ENCODE data around the gene MPL.

Gene MPL

DNA sequence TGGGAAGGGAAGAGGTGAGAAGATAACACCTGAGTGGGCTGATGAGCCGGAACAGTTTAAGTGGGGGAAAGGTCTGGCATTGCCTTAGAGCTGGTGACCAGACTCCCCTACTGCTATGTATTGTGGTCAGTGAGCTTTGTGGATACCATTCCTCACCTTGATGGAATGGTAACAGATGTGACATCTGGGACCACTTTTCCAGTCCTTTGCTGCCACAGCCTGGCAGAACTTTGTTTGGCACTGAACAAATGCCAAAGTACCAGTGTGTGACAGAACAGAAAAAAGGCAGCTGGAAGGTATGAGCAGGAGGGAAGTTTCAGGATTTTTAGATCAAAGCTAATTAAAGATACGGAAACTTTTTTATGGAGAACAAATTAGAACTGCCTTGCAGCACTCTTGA lies 45.8 kb downstream of the MPL start:
- Histone ChIP-seq H3K4me3 (IDR thresholded peaks at IDR 0.05; ENCODE audit: insufficient read depth, low read depth, low read length) (no peak overlapping the region), H3K4me2 (no peak overlapping the region)

DNA sequence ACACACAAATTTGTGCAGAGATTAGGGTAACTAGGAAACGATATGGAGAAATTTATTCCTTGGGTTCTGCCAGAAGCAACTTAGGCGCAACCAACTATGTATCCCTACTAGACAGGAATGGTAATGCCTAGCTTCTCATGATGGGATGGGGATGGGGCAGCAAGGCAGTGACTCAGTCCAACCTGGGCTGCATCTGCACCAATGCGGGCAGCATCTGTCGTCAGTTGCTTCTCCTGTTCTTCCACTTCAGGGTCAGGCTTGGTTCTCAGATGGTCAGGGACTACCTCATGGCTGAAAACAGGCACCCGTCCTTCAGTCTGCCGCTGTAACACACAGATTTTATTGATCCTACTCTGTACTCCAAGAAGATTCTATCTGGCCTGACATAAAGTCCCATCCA lies 49.1 kb downstream of the MPL start:
- no peaks in the 10 kb centered on the region for H4K20me1 ChIP-seq (ENCODE audit: insufficient read depth)
- H3K27me3 ChIP-seq (ENCODE audit: insufficient read depth, low read depth), result no peaks in the 10 kb centered on the region
- no peaks in the 10 kb centered on the region; the same call in 1 of the 2 replicates for H3K36me3 ChIP-seq (ENCODE audit: insufficient read depth)
- H3K4me1 ChIP-seq (ENCODE audit: low read depth, poor library complexity, severe bottlenecking), result peaks cover 19% of the 10 kb centered on the region
- TF ChIP-seq, protein P1, sequence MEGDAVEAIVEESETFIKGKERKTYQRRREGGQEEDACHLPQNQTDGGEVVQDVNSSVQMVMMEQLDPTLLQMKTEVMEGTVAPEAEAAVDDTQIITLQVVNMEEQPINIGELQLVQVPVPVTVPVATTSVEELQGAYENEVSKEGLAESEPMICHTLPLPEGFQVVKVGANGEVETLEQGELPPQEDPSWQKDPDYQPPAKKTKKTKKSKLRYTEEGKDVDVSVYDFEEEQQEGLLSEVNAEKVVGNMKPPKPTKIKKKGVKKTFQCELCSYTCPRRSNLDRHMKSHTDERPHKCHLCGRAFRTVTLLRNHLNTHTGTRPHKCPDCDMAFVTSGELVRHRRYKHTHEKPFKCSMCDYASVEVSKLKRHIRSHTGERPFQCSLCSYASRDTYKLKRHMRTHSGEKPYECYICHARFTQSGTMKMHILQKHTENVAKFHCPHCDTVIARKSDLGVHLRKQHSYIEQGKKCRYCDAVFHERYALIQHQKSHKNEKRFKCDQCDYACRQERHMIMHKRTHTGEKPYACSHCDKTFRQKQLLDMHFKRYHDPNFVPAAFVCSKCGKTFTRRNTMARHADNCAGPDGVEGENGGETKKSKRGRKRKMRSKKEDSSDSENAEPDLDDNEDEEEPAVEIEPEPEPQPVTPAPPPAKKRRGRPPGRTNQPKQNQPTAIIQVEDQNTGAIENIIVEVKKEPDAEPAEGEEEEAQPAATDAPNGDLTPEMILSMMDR (conservative IDR thresholded peaks at IDR 0.05; ENCODE audit: low read depth, low read length), result no peak
- H3K79me2 ChIP-seq (ENCODE audit: insufficient read depth, low read depth), result peaks cover 33% of the 10 kb centered on the region
- H3K9ac ChIP-seq, result no peak overlapping the region
- no peak overlapping the region for H3K4me2 ChIP-seq
- H3K27ac ChIP-seq, result no peak overlapping the region
- no peak overlapping the region for H3K4me3 ChIP-seq (IDR thresholded peaks at IDR 0.05; ENCODE audit: insufficient read depth, low read depth, low read length)
- H2AFZ ChIP-seq (ENCODE audit: low read depth), result no peak overlapping the region

More for the DNA sequence above, 45.8 kb downstream of the MPL start:
- TF ChIP-seq, protein P1 (conservative IDR thresholded peaks at IDR 0.05; ENCODE audit: low read depth, low read length), result no peak
- no peaks in the 10 kb centered on the region for H4K20me1 ChIP-seq (ENCODE audit: insufficient read depth)
- H3K27me3 ChIP-seq (ENCODE audit: insufficient read depth, low read depth), result no peaks in the 10 kb centered on the region
- no peak overlapping the region for H2AFZ ChIP-seq (ENCODE audit: low read depth)
- H3K79me2 ChIP-seq (ENCODE audit: insufficient read depth, low read depth), result peaks cover 3% of the 10 kb centered on the region
- no peak overlapping the region for H3K27ac ChIP-seq
- no peak overlapping the region for H3K9ac ChIP-seq
- H3K36me3 ChIP-seq (ENCODE audit: insufficient read depth), result no peaks in the 10 kb centered on the region; the same call in 1 of the 2 replicates
- peaks cover 4% of the 10 kb centered on the region for H3K4me1 ChIP-seq (ENCODE audit: low read depth, poor library complexity, severe bottlenecking)

DNA sequence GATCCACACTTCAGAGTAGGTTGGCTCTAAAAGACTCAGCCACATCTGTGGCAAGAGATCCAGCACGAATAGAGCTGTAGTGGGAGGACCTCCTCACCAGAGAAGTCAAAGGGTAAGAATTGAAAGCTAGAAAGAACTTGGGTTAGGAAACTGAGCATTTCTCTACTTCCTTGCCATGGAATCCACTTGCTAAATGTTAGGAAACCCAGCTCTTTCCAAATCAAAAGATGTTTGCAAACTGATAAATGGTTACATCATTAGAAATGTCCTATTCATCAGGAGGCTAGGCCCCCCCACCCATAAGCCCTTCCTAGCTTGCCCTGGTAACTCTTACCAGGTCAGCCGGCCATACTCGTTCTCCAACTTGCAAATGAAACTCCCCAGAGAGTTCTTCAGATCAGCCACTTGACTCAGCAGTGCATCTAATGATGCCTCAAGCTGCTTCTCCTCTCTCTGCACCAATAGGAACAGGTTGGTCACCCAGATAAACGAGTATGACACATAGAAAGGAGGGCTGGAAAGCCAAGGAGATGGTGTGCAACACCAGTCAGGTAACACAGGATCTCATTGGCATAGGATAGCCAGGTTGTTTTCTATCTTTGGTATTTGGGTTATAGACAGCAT lies 50.5 kb downstream of the MPL start:
- no peak overlapping the region for H3K27ac ChIP-seq
- TF ChIP-seq, protein P1 (conservative IDR thresholded peaks at IDR 0.05; ENCODE audit: low read depth, low read length), result no peak
- peaks cover 33% of the 10 kb centered on the region for H3K79me2 ChIP-seq (ENCODE audit: insufficient read depth, low read depth)
- no peaks in the 10 kb centered on the region for H3K27me3 ChIP-seq (ENCODE audit: insufficient read depth, low read depth)
- no peaks in the 10 kb centered on the region; the same call in 1 of the 2 replicates for H3K36me3 ChIP-seq (ENCODE audit: insufficient read depth)
- H3K4me2 ChIP-seq, result peak overlapping the region; percentile 93; the same call in 1 of the 2 replicates
- no peaks in the 10 kb centered on the region for H4K20me1 ChIP-seq (ENCODE audit: insufficient read depth)
- no peak overlapping the region for H3K9ac ChIP-seq
- H3K4me3 ChIP-seq (IDR thresholded peaks at IDR 0.05; ENCODE audit: insufficient read depth, low read depth, low read length), result no peak overlapping the region
- peaks cover 19% of the 10 kb centered on the region for H3K4me1 ChIP-seq (ENCODE audit: low read depth, poor library complexity, severe bottlenecking)
- H2AFZ ChIP-seq (ENCODE audit: low read depth), result no peak overlapping the region

DNA sequence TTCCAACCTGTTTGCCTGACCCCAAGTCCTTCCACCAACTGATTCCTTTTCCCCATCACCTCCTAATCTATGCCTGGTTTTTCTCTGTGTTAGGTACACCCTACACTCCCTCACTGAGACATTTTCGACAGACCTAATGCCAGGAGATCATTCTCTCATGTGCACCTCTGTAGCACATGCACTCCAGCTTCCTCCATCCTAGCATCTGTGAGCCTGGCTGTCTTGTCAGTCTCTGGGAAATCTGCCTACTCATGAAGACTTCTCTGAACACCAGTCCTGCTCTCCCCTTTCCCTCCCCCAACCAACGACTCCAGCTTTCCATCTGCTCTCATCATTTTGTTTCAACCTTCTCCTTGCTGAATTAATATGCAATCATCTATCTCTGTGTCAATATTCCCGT lies 51.0 kb downstream of the MPL start:
- H3K9ac ChIP-seq, result peak overlapping the region; percentile 49; the same call in 1 of the 2 replicates
- peaks cover 19% of the 10 kb centered on the region for H3K4me1 ChIP-seq (ENCODE audit: low read depth, poor library complexity, severe bottlenecking)
- H2AFZ ChIP-seq (ENCODE audit: low read depth), result peak overlapping the region; percentile 88; the same call in 1 of the 2 replicates
- H3K27me3 ChIP-seq (ENCODE audit: insufficient read depth, low read depth), result no peaks in the 10 kb centered on the region
- peak overlapping the region; percentile 93 for H3K4me2 ChIP-seq
- H3K36me3 ChIP-seq (ENCODE audit: insufficient read depth), result no peaks in the 10 kb centered on the region; the same call in 1 of the 2 replicates
- TF ChIP-seq, protein P1 (conservative IDR thresholded peaks at IDR 0.05; ENCODE audit: low read depth, low read length), result no peak
- H3K4me3 ChIP-seq (IDR thresholded peaks at IDR 0.05; ENCODE audit: insufficient read depth, low read depth, low read length), result no peak overlapping the region
- no peaks in the 10 kb centered on the region for H4K20me1 ChIP-seq (ENCODE audit: insufficient read depth)
- no peak overlapping the region; the same call in 1 of the 2 replicates for H3K27ac ChIP-seq
- H3K79me2 ChIP-seq (ENCODE audit: insufficient read depth, low read depth), result peaks cover 33% of the 10 kb centered on the region
